Endometrial microvascular endothelial cells (primary cell): ENCODE data around the gene TUBA1C. TPM values are rescaled to one million over a fixed set of nuclear protein-coding genes. Genes with fewer than 3 reads are reported as not detected.
"Not testable (repeated sequence)": the region's sequence is repeated elsewhere in the genome, so short reads cannot be mapped to it uniquely, and the experiment has no call there.

Source experiments
- in situ Hi-C: cut with HindIII; loops from 2 replicates; pipeline ENCODE4 v1.10.0; 2017; ENCODE audit warnings: low sequenced_read_pairs, low pct_unique_long_range_greater_than_20kb; ENCODE audit errors: inconsistent ontology term
- total RNA-seq: library from RNA; depleted of rRNA; stranded (reverse); fragments of >200 nt; gene quantifications from one replicate; pipeline ENCODE4 v1.2.3, GENCODE V29; 2015; ENCODE audit errors: inconsistent ontology term

The TUBA1C gene
- total RNA-seq, 1 donor from 2014 or later, result 2,045 TPM

DNA sequence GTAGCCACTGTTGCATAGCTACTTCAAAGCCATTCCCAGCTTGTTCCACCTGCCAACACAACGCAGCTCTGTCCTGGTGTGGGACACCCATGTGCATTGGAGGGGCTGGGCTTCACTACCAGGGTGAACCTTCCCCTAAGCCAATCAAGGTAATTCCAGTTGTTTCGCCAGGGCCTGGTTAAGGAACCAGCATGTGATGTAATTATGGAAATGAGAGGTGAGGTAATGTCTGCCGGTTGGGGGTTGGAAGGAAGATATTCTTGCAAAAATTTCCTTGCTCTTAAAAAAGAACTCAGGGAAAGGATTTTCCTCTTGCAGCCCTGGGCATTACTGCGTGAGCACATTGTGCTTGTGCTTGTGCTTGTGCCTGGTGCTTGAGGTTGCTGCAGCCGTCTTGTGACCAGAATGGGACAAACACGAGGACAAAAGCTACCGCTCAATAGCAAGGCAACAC lies 14.9 kb downstream of the TUBA1C start:
- in situ Hi-C loops, result no loop called here

DNA sequence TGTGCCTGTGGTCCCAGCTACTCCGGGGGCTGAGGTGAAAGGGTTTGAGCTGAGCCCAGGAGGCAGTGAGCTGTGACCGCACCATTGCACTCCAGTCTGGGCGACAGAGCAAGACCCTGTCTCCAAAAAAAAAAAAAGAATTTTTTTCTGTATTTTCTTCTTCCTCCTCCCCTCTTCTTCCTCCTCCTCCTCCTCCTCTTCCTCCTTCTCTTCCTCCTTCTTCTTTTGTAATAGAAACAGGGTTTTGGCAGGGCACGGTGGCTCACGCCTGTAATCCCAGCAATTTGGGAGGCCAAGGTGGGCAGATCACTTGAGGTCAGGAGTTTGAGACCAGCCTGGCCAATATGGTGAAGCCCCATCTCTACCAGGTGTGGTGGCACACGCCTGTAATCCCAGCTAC lies 15.7 kb downstream of the TUBA1C start:
- in situ Hi-C loops, result not testable (repeated sequence)

DNA sequence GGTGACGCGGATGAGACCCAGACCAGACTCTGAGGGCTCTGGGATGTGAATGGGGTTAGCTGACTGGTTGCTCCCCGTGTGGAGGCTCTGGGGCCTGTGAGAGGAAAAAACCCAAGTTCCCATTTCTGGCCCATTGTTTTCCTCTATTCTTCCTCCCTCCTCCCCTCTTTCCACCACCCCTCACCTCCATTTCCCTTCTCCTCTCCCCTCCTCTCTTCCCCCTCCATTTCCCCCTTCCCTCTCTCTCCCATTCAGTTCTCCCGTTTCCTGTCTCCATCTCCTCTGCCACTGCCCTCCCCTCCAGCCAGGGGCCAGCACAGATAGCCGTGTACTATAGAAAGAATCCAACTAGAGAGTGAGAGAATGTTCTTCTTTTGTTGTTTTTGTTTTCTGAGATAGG lies 17.4 kb downstream of the TUBA1C start:
- in situ Hi-C loops, result no loop called here

DNA sequence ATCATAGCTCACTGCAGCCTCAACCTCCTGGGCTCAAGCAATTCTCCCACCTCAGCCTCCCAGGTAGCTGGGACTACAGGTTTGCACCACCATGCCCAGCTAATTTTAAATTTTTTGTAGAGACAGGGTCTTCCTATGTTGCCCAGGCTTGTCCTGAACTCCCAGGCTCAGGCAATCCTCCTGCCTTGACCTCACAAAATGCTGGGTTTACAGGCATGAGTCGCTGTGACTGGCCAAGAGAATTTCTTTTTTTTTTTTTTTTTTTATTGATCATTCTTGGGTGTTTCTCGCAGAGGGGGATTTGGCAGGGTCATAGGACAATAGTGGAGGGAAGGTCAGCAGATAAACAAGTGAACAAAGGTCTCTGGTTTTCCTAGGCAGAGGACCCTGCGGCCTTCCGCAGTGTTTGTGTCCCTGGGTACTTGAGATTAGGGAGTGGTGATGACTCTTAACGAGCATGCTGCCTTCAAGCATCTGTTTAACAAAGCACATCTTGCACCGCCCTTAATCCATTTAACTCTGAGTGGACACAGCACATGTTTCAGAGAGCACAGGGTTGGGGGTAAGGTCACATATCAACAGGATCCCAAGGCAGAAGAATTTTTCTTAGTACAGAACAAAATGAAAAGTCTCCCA lies 18.0 kb downstream of the TUBA1C start:
- in situ Hi-C loops, result not testable (repeated sequence)

DNA sequence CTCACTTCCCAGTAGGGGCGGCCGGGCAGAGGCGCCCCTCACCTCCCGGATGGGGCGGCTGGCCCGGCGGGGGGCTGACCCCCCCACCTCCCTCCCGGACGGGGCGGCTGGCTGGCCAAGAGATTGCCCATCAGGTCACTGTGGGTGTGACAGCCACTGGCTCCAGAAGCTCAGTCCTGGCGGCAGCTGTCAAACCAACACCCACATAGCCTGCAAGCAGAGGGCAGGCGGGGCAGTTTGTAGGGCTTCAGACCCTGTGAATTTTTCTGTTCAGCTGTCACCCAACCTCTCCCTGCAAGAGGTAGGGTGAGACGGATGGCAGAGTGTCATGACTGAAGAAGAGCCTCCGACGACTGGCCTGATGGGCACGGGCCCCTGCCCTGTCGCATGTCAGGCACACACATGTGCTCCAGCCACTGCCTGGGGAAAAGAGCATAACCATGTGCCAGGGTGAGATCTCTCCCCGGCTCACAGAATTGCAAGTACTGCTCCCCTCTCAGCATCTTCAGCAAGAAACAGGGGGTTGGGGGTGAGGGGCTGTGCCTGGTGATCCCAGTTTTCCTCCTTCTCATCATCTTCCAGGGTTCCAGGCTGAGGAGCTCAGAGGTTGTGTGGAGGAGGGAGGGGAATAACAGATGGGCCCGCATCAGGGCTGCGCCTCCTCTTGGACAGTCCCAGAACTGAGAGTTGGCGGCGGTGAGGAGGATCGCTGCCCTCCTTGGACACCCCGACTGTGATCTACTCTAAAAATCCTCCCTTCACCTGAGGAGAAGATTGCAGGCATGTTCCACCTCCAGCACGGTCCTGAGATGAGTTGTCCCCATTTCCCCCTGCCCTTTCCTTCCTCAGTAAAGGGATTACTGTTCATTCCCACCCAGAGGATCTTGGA lies 18.9 kb downstream of the TUBA1C start:
- in situ Hi-C loops, result no loop called here

DNA sequence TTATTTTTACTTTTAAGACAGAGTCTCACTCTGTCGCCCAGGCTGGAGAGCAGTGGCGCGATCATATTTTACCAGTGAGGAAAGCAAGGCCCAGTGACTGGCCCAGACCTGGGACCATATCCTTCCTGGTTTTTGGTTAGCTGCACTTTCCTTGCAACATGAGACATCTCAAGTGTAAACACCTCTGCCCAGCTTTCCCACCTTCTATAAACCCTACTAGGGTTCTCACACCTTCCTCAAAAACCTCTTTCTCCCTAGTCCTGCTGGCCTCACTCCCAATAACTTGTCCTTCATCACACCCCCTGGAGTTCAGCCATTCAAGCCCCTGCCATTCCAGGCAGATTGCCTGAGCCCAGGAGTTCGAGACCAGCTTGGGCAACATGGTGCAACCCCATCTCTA lies 19.8 kb downstream of the TUBA1C start:
- in situ Hi-C loops, result no loop called here

DNA sequence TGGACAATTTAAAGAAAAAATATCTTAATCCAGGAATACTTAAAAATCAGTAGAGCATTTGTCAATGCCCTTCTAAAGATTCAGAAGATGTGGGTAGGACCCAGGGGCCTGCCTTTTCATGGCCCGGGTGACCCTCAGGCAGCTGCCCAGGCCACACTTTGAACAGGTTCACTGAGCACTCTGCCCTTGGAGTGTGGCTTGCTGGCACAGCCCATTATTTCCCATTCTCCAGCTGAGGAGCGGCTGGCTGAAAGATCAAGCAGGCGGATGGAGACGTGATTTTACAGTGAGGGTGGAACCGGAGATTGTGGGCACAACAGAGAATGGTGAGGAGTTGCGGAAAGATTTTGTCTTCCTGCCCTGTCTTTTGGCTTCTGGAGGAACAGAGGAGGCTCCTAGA lies 23.0 kb downstream of the TUBA1C start:
- in situ Hi-C loops, result no loop called here

DNA sequence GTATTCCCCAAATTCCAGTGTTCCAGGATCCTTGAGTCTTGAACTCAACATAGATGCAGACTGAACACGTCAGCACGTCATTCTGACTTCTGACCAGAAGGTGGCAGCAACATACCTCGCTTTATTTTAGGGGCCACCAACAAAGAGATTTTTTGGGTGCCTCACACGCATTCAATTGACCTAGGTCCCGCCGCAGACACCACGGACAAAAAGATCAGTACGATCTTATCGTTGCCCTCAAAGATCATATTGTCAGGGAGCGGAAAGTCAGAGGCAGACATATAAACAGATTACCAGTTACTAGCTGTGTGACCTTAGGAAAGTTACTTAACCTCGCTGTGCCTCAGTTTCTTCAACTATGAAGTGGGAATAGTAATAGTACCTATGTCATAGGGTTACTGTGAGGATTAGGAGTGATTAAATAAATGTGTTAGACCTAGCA lies 23.6 kb downstream of the TUBA1C start:
- in situ Hi-C loops, result no loop called here

DNA sequence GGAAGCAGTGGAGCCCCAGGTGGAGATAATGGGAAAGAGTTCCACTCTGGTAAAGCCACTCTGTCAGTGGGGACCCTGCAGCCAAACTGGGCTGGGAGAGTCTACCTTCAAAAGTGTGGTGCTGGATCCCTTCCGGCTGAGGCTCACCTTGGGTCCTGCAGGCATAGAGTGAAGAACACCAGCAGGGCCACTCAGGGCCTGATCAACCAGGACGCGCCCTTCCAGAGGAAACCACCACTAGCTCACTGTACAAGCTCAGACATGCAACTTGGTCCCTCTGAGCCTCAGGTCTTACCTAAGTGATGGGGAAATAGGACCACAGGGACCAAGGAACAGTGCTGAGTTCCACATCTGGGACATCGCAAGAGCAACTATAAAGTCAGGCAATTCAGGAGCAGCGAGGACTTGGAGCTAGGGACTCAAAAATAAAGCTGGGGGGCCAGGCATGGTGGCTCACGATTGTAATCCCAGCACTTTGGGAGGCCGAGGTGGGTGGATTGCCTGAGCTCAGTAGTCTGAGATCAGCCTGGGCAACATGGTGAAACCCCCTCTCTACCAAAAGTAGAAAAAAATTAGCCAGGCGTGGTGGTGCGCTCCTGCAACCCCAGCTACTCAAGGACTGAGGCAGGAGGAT lies 24.2 kb downstream of the TUBA1C start:
- in situ Hi-C loops, result no loop called here

DNA sequence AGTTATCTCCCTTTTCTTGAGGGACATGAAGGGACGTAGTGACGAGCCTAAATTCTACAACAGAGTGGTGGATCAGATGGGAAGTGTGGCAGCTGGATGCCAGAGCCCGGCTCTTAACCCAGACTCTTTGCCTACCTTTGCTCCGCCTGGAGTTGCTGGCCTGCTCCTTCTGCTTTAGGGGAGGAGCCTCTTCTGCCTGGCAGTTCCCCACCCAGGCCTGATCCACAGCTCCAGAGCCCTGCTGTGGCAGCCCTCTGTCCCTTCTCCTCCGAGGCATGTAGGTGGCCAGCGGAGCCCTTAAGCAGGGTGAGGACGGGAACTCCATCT lies 27.8 kb downstream of the TUBA1C start:
- in situ Hi-C loops, result no loop called here

DNA sequence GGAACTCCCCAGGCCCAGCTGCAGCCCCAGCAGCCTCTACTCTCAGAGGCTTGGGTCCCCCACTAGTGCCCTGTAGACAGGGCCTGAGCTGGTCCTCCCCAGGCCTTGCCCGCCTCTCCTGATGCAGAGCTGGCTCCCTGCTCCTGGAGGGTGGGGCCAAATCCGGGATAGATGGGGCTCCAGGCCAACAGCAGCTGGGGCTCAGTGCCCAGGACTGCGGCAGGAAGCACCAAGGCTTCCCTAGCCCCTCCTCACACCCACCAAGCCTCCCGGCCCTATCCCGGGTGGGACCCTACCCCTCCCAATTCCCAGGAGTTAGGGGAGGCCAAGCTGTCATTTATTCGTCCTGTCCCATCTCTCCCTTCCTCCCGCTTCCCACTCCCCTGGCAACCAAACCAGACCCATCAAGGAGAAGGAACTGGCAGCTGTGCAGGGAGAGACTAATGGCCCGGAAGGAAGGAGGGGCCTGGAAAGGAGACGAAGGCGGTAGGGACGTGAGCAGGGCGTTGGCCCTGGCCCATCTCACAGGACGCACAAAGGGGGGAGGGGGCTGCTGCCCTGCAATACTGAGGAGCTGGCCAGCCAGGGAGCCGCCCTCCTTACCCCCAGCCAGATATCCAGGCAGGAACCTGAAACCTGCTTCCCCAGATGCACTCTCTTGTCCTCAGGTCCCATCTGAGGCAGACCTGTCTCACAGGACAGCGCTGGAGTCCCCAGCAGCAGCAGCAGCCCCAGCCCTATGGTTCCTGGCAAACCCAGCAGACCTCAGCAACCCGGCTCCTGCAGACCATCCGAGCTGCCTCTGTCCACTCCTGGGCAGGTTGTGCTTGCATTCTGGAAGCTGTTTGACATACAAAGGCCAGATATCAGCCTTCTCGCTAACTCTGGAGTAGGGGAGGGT lies 28.4 kb downstream of the TUBA1C start:
- in situ Hi-C loops, result no loop called here

DNA sequence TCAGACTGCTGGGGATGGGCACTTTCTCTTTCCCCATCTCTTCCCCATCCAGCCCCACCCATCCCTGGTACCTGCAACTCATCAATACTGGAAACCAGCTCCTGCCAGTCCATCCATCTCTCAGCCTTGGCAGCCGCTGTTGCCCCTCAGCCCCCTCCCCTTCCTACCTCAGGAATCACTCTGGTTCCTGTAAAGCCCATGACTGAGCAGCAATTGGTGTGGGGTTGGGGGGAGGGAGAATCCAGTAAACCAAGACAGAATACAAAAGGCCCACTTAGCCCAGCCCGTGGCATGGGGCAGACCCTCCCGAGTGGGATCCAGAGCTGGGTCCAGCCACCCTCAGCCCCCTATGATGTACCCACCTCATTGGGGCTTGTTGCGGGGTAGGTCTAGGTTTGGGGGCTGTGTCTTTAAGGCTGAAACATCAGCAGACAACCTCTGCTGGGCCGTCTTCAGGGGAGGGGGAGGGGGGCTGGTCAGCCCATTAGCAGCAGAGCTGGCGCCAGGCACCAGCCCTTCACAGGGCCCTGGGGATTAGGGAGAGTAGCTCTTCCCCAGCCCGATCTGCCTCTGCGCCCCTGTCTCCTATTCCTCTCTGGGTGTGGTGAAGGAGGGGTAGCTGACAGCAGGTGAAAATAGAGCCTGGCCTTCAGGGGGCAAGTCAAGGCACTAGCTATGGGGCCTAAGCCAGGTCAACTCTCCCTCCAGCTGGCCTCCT lies 29.4 kb downstream of the TUBA1C start:
- in situ Hi-C loops, result no loop called here

DNA sequence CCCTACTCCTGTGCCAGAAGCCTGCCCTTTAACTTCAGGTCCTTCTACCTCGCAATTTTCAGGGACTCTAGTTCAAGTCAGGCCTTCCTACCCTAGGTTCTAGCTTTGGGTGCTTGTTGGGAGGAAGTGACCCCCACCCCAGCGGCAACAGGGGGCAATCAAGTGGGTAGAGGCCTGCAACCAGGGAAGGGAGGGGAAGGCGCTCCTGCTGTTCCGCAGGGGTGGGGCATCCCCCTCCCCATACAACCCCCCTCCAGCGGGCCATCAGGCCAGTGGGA lies 29.9 kb downstream of the TUBA1C start:
- in situ Hi-C loops, result no loop called here

DNA sequence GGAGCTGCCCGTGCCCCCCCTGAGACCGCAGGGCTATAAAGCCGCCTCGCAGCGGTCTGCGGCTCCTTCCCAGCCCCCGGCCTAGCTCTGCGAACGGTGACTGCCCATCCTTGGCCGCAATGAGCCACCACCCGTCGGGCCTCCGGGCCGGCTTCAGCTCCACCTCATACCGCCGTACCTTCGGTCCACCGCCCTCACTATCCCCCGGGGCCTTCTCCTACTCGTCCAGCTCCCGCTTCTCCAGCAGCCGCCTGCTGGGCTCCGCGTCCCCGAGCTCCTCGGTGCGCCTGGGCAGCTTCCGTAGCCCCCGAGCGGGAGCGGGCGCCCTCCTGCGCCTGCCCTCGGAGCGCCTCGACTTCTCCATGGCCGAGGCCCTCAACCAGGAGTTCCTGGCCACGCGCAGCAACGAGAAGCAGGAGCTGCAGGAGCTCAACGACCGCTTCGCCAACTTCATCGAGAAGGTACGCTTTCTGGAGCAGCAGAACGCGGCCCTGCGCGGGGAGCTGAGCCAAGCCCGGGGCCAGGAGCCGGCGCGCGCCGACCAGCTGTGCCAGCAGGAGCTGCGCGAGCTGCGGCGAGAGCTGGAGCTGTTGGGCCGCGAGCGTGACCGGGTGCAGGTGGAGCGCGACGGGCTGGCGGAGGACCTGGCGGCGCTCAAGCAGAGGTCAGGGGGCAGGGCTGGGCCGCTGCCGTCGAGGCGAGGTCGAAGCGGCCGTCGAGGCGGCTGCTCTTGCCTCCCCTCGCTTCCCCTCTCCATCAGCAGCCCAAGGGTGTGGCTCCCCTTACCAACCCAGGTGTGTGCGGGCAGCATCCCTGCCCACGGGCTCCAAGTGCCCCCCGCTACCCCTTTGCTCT lies 30.4 kb downstream of the TUBA1C start, which contains the start of gene PRPH:
Gene PRPH, plus strand, starts transcription at position 66 of the 855 bp plus-strand sequence. Its CDS starts 54 bp downstream, at position 120.
- in situ Hi-C loops, result no loop called here

DNA sequence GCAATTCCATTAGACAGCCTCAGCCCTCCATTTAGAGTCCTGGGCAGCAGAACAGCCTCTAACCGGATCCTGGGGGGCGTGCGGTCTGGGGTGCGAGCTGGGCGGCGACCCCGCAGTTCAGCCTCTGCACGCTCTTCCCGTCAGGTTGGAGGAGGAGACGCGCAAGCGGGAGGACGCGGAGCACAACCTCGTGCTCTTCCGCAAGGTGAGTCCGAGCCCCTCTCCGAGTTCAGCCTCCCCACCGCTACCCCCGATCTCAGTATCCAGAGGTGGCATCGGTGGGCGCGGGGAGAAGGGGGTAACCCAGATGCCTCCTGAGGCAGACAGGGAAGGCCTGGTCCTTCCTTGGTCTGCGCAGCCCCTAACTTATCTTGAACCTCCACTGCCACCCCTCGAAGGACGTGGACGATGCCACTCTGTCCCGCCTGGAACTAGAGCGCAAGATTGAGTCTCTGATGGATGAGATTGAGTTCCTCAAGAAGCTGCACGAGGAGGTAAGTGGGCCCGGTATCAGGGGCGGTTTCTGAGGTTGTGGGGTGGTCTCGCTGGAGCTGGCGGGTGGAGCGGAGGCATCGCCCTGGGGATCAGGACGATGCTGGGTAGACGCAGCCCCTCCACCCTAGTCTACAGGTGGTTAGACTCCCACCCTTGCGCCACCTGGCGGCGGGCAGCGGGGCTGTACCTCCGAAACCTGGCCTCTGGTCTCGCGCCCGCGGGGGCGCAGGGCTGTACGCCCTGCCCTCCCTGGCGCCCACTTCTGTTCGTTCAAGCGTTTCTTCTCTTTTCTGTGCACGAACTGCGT lies 31.4 kb downstream of the TUBA1C start:
- in situ Hi-C loops, result no loop called here

DNA sequence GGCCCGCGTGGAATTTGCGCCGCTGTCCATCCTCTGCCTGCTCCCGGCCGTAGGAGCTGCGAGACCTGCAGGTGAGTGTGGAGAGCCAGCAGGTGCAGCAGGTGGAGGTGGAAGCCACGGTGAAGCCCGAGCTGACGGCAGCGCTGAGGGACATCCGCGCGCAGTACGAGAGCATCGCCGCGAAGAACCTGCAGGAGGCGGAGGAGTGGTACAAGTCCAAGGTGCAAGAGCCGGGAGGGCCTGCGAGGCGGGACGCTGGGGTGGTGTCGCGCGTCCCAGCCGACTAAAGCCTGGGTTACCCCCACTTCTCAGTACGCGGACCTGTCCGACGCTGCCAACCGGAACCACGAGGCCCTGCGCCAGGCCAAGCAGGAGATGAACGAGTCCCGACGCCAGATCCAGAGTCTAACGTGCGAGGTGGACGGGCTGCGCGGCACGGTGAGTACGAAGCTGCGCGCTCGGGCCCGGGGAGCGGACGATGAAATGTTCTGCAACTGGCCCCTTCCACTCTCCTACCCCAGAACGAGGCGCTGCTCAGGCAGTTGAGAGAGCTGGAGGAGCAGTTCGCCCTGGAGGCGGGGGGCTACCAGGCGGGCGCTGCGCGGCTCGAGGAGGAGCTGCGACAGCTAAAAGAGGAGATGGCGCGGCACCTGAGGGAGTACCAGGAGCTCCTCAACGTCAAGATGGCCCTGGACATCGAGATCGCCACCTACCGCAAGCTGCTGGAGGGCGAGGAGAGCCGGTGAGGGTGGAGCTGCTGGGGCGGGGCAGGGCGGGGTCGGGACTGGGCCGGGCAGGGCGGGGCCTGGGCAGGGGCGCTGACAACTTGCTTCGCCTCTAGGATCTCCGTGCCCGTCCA lies 32.2 kb downstream of the TUBA1C start:
- in situ Hi-C loops, result no loop called here
